Measurements from ENCODE around the gene ARHGAP21. TPM values are rescaled to one million over a fixed set of nuclear protein-coding genes. Genes with fewer than 3 reads are reported as not detected.
A peak's percentile ranks its signal among the peaks of the same experiment; 100 is the strongest.

Gene ARHGAP21
- total and polyA plus RNA-seq, 9 of the 15 experiments (the other 6 are each of a cell fraction or from before 2014, with no cell fraction given), result 13.6 to 145 (median 60.8) TPM

- no peak for TF ChIP-seq POLR2AphosphoS2 (IDR thresholded peaks at IDR 0.05; ENCODE audit: low read length)
- no peak for TF ChIP-seq ELF1 (tag; IDR thresholded peaks at IDR 0.05)
- TF ChIP-seq, protein P1, sequence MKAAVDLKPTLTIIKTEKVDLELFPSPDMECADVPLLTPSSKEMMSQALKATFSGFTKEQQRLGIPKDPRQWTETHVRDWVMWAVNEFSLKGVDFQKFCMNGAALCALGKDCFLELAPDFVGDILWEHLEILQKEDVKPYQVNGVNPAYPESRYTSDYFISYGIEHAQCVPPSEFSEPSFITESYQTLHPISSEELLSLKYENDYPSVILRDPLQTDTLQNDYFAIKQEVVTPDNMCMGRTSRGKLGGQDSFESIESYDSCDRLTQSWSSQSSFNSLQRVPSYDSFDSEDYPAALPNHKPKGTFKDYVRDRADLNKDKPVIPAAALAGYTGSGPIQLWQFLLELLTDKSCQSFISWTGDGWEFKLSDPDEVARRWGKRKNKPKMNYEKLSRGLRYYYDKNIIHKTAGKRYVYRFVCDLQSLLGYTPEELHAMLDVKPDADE (conservative IDR thresholded peaks at IDR 0.05; ENCODE audit: control insufficient read depth, low read depth, low read length), result peak; percentile 51; the same call in 1 of the 2 replicates
- peak in 1 of 2 experiments; percentile 47; a peak in 1 of 4 replicates for TF ChIP-seq NONO (IDR thresholded peaks at IDR 0.05; ENCODE audit: low read depth in 2 of 2, low read length in 1 of 2)
- no peak for TF ChIP-seq RBBP5 (IDR thresholded peaks at IDR 0.05; ENCODE audit: borderline replicate concordance, insufficient read depth, low read length, poor library complexity, severe bottlenecking)
- TF ChIP-seq NCOR1 (IDR thresholded peaks at IDR 0.05), result peak; percentile 90
- TF ChIP-seq, protein P2, sequence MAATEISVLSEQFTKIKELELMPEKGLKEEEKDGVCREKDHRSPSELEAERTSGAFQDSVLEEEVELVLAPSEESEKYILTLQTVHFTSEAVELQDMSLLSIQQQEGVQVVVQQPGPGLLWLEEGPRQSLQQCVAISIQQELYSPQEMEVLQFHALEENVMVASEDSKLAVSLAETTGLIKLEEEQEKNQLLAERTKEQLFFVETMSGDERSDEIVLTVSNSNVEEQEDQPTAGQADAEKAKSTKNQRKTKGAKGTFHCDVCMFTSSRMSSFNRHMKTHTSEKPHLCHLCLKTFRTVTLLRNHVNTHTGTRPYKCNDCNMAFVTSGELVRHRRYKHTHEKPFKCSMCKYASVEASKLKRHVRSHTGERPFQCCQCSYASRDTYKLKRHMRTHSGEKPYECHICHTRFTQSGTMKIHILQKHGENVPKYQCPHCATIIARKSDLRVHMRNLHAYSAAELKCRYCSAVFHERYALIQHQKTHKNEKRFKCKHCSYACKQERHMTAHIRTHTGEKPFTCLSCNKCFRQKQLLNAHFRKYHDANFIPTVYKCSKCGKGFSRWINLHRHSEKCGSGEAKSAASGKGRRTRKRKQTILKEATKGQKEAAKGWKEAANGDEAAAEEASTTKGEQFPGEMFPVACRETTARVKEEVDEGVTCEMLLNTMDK (IDR thresholded peaks at IDR 0.05; ENCODE audit: borderline replicate concordance, insufficient read depth, low read depth, low read length, poor library complexity, severe bottlenecking), result no peak
- TF ChIP-seq MLLT1 (IDR thresholded peaks at IDR 0.05), result no peak
- TF ChIP-seq BCOR (IDR thresholded peaks at IDR 0.05), result no peak
- TF ChIP-seq ARID1B (IDR thresholded peaks at IDR 0.05), result peak; percentile 98
- TF ChIP-seq SRSF9 (IDR thresholded peaks at IDR 0.05; ENCODE audit: borderline replicate concordance, low read depth, low read length), result no peak
- no peak for TF ChIP-seq GTF2E2 (tag; IDR thresholded peaks at IDR 0.05)
- TF ChIP-seq POLR3A (IDR thresholded peaks at IDR 0.05; ENCODE audit: borderline replicate concordance, extremely low read depth, insufficient read depth, insufficient read length), result no peak
- no peak for TF ChIP-seq NCOA6 (IDR thresholded peaks at IDR 0.05)
- TF ChIP-seq MCM3 (IDR thresholded peaks at IDR 0.05), result no peak
- TF ChIP-seq PHF8 (IDR thresholded peaks at IDR 0.05; ENCODE audit: borderline replicate concordance, low read length), result peak; percentile 39; the same call in 1 of the 2 replicates
- no peak for TF ChIP-seq ZNF57 (CRISPR knock-in tag; IDR thresholded peaks at IDR 0.05)
- peak; percentile 93 for TF ChIP-seq SMARCE1 (IDR thresholded peaks at IDR 0.05)
- peak in 1 of 2 experiments; percentile 24; a peak in 1 of 4 replicates for TF ChIP-seq SIN3A (IDR thresholded peaks at IDR 0.05; ENCODE audit: borderline replicate concordance in 2 of 2, control insufficient read depth in 1 of 2, low read depth in 2 of 2, low read length in 2 of 2)
- TF ChIP-seq HOMEZ (CRISPR knock-in tag; IDR thresholded peaks at IDR 0.05), result no peak
- no peak for TF ChIP-seq TSC22D4 (tag; IDR thresholded peaks at IDR 0.05)
- peak; percentile 71 for TF ChIP-seq PHB2 (IDR thresholded peaks at IDR 0.05; ENCODE audit: low read depth)
- peak; percentile 90 for TF ChIP-seq POLR2AphosphoS5 (IDR thresholded peaks at IDR 0.05; ENCODE audit: control insufficient read depth, insufficient read depth, low read depth, low read length)
Measured at GRCh38 chr10:24569330-24569796, 154.3 kb downstream of the ARHGAP21 start (continued).
